Measurements from ENCODE around the gene NDUFAF8.

Gene NDUFAF8

DNA sequence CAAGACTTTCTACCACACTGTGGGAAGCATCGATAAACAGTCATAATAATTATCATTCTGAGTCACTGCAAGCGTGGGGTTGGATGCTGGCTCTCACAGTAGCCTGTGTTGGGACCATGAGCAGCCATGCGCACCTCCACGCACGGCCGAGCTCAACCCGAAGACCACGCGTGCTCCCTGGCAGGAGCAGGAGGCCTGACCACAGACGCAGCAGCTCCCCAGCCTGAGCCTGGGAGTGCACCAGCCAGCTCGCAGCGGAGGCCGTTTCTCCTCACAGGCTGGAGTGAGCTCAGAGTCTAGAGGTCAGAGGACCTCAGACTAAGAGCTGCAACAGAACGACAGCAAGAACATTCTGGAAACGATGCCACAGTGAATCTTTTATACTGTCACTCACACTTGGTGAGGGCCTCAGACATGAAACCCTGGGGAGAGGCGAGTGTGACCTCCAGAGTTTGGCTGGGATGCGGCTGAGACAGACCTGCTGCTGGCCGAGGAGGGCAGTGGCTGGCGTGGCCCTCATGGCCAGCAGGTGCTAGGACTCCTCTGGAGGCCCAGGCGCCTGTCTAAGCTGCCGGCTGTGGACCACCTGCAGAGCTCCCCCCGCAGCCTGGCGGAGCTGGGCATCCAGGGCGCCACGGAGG, 6.0 kb downstream of the NDUFAF8 start:
- peak; percentile 82 for DNase-seq (ENCODE audit: extremely low read depth, insufficient read length)
- Histone ChIP-seq H3K36me3 (ENCODE audit: control insufficient read depth, insufficient read depth, low read length) (peaks cover 17% of the 10 kb centered on the region), H3K4me3 (replicated peaks; ENCODE audit: low read depth, low read length) (no peak overlapping the region), H3K27me3 (replicated peaks; ENCODE audit: control insufficient read depth, insufficient read depth, low read length) (no peaks in the 10 kb centered on the region)
- TF ChIP-seq, protein P1, sequence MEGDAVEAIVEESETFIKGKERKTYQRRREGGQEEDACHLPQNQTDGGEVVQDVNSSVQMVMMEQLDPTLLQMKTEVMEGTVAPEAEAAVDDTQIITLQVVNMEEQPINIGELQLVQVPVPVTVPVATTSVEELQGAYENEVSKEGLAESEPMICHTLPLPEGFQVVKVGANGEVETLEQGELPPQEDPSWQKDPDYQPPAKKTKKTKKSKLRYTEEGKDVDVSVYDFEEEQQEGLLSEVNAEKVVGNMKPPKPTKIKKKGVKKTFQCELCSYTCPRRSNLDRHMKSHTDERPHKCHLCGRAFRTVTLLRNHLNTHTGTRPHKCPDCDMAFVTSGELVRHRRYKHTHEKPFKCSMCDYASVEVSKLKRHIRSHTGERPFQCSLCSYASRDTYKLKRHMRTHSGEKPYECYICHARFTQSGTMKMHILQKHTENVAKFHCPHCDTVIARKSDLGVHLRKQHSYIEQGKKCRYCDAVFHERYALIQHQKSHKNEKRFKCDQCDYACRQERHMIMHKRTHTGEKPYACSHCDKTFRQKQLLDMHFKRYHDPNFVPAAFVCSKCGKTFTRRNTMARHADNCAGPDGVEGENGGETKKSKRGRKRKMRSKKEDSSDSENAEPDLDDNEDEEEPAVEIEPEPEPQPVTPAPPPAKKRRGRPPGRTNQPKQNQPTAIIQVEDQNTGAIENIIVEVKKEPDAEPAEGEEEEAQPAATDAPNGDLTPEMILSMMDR (IDR thresholded peaks at IDR 0.05; ENCODE audit: insufficient read depth, low read length, poor library complexity, severe bottlenecking): no peak

DNA sequence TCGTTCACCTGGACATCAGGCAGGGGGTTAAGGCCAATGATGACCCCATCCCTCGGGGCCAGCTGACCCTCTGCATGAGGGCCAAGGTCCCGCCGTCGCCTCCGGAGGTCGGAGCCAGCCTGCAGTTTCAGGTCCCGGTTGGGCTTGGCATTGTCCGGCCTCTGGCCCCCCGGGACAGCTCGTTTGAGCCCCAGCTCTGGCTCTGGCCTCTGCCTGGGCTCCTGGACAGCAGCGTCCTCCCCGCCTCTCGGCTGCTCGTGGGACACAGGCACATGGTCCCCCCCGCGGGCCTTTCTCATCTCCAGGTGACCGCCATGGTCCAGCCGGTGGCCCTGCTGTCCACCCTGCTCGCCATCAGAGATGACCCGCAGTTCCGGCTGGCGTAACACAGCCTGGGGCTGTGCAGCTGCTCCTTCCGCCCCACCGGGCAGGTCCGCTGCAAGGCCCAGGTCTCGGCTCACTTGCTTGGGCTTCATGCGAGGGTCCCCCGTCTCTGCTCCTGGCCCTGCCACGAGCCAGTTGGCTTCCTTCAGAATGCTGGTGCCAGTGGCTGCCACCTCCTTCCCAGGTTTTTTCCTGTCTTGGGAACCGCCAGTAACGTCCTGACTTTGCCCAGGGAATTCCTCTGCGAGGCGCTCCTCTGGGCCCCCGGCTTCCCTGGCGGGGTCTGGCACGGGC, 6.7 kb downstream of the NDUFAF8 start:
- no peak overlapping the region for H3K4me3 ChIP-seq (replicated peaks; ENCODE audit: low read depth, low read length)
- H3K36me3 ChIP-seq (ENCODE audit: control insufficient read depth, insufficient read depth, low read length): peaks cover 19% of the 10 kb centered on the region
- no peaks in the 10 kb centered on the region for H3K27me3 ChIP-seq (replicated peaks; ENCODE audit: control insufficient read depth, insufficient read depth, low read length)
- no peak for DNase-seq (ENCODE audit: extremely low read depth, insufficient read length)
- TF ChIP-seq, protein P1 (IDR thresholded peaks at IDR 0.05; ENCODE audit: insufficient read depth, low read length, poor library complexity, severe bottlenecking): no peak

DNA sequence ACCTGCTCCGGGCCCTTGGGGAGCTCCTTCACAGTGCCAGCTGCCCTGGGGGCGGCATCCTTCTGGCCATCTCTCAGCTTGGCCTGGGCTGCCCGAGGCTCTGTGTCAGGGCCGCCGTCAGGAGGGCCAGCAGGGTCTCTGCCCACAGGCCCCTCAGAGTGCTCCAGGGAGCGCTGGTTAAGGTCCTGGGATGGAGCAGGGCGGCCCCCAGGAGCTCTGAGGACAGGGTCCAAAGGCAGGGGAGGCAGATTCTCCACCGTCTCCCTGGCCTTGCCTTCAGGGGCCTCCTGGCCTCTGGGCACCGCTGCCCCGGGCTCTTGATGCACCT, 7.2 kb downstream of the NDUFAF8 start:
- no peak for DNase-seq (ENCODE audit: extremely low read depth, insufficient read length)
- Histone ChIP-seq H3K36me3 (ENCODE audit: control insufficient read depth, insufficient read depth, low read length) (peaks cover 20% of the 10 kb centered on the region), H3K4me3 (replicated peaks; ENCODE audit: low read depth, low read length) (no peak overlapping the region), H3K27me3 (replicated peaks; ENCODE audit: control insufficient read depth, insufficient read depth, low read length) (no peaks in the 10 kb centered on the region)
- TF ChIP-seq, protein P1 (IDR thresholded peaks at IDR 0.05; ENCODE audit: insufficient read depth, low read length, poor library complexity, severe bottlenecking): no peak

DNA sequence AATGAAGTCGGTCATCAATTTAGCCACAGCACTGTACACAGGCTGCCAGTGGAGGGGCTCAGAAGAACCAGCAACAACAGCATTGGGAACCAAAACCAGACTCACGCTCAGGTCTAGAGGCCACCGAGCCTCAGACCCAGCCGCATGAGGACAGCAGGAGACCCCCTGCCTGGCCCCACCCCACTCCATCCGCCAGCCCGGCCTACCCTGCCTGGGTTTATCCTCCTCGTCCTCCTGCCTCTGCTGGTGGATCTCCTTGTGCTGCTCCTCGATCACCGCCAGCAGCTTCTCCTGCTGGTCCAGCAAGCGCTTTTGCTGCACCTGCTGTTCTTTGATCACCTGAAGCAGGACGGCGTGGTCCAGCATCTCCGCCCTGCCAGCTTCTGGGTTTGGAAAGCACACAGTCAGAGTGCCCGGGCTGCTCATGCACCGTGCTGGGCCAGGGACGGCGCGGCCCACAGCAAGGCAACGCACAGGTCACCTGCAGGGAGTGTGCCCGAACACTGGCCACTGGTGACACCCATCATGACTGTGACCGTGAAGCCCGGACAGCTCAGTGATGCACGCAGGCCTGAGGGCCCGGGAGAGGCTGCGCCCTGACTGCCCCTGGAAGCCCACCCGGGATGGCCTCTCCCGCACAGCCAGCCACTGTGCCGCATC, 7.7 kb downstream of the NDUFAF8 start:
- H3K36me3 ChIP-seq (ENCODE audit: control insufficient read depth, insufficient read depth, low read length): peaks cover 18% of the 10 kb centered on the region
- peak; percentile 18 for DNase-seq (ENCODE audit: extremely low read depth, insufficient read length)
- H3K27me3 ChIP-seq (replicated peaks; ENCODE audit: control insufficient read depth, insufficient read depth, low read length): no peaks in the 10 kb centered on the region
- TF ChIP-seq, protein P1 (IDR thresholded peaks at IDR 0.05; ENCODE audit: insufficient read depth, low read length, poor library complexity, severe bottlenecking): no peak
- H3K4me3 ChIP-seq (replicated peaks; ENCODE audit: low read depth, low read length): no peak overlapping the region

GRCh38 chr17:81247339-81247990, 8.3 kb downstream of the NDUFAF8 start:
- no peak for DNase-seq (ENCODE audit: extremely low read depth, insufficient read length)
- TF ChIP-seq, protein P1 (IDR thresholded peaks at IDR 0.05; ENCODE audit: insufficient read depth, low read length, poor library complexity, severe bottlenecking): no peak
- Histone ChIP-seq H3K27me3 (replicated peaks; ENCODE audit: control insufficient read depth, insufficient read depth, low read length) (no peaks in the 10 kb centered on the region), H3K4me3 (replicated peaks; ENCODE audit: low read depth, low read length) (no peak overlapping the region), H3K36me3 (ENCODE audit: control insufficient read depth, insufficient read depth, low read length) (peaks cover 17% of the 10 kb centered on the region)

Measured in GM06990 (cell line).